ENCODE results near the gene WDTC1.

GRCh38 chr1:27325286-27325685, 90.9 kb downstream of the WDTC1 start:
- TF ChIP-seq CREB1 (CRISPR knock-in tag; IDR thresholded peaks at IDR 0.05) = no peak
- no peak for TF ChIP-seq CTCF (IDR thresholded peaks at IDR 0.05)
- no peak for TF ChIP-seq USF2 (CRISPR knock-in tag; IDR thresholded peaks at IDR 0.05)
- no peak for TF ChIP-seq CREM (CRISPR knock-in tag; IDR thresholded peaks at IDR 0.05)
- TF ChIP-seq EMX1 (CRISPR knock-in tag; IDR thresholded peaks at IDR 0.05) = no peak
- no peak for TF ChIP-seq E2F5 (CRISPR knock-in tag; IDR thresholded peaks at IDR 0.05)
- no peak for TF ChIP-seq NR3C1 (CRISPR knock-in tag; conservative IDR thresholded peaks at IDR 0.05; ENCODE audit: low read depth)
- TF ChIP-seq NFYB (CRISPR knock-in tag; conservative IDR thresholded peaks at IDR 0.05; ENCODE audit: low read depth) = no peak
- TF ChIP-seq SP1 (CRISPR knock-in tag; conservative IDR thresholded peaks at IDR 0.05) = no peak
- no peak for TF ChIP-seq ZNF121 (CRISPR knock-in tag; IDR thresholded peaks at IDR 0.05)
- no peak for TF ChIP-seq RELA (CRISPR knock-in tag; IDR thresholded peaks at IDR 0.05; ENCODE audit: borderline replicate concordance)
